Measurements from ENCODE around the gene ABCG1.

ABCG1 gene

DNA sequence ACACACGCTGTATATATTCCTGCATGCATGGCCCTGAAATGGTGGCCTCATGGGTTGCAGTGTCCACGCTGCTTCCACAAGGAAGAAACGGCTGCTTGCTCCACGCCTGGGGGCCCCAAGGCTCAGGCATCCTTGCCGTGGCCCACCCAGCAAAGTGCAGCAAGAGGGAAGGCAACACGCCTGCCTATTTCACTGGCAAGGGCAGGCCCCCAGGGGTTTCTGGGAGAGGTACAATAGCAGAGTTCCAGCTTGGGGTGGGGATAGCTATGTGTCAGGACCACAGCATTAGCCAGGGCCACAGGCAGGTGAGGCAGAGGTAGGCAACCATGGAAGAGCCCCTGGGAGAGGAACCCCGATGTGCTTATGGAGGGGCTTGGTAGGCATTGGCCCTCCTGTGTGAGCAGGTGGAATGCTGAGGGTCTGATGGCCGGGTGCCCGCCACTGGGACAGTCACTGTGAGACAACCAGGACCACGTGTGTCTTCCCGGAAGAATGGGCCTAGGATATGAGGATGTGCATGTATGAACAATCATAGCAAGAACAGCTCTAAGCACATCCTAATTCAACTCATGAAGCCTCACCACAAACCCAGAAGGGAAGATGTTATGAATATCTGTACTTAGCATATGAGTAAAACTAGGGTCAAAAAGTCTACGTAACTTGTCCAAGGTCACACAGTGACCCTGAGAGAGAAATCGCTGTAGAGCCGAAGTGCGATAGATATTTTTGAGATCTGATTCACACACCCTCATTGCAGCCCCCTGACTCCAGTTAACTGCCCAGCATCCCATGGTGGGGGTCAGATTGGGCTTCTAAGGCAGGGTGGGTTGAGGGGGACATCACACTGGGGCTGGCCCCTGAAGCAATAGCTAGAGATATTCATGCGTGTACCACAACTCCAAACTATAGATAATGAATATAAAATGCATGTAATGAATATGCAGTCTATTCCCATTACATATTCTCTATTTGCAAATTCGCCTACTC is 120.1 kb downstream of the ABCG1 start:
- no peak for TF ChIP-seq EZH2 (IDR thresholded peaks at IDR 0.05; ENCODE audit: borderline replicate concordance, low read length)
- TF ChIP-seq, protein P1, sequence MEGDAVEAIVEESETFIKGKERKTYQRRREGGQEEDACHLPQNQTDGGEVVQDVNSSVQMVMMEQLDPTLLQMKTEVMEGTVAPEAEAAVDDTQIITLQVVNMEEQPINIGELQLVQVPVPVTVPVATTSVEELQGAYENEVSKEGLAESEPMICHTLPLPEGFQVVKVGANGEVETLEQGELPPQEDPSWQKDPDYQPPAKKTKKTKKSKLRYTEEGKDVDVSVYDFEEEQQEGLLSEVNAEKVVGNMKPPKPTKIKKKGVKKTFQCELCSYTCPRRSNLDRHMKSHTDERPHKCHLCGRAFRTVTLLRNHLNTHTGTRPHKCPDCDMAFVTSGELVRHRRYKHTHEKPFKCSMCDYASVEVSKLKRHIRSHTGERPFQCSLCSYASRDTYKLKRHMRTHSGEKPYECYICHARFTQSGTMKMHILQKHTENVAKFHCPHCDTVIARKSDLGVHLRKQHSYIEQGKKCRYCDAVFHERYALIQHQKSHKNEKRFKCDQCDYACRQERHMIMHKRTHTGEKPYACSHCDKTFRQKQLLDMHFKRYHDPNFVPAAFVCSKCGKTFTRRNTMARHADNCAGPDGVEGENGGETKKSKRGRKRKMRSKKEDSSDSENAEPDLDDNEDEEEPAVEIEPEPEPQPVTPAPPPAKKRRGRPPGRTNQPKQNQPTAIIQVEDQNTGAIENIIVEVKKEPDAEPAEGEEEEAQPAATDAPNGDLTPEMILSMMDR (IDR thresholded peaks at IDR 0.05; ENCODE audit: low read length), result no peak
- H3K27me3 ChIP-seq (ENCODE audit: insufficient read depth, low read length), result peaks cover 4% of the 10 kb centered on the region; the same call in 1 of the 2 replicates
- no peak overlapping the region for H3K4me3 ChIP-seq (ENCODE audit: low read depth, low read length, poor library complexity, severe bottlenecking)
- no peak overlapping the region for H3K9ac ChIP-seq (ENCODE audit: low read length)
- no peaks in the 10 kb centered on the region for H3K4me1 ChIP-seq (ENCODE audit: insufficient read depth, low read length, severe bottlenecking)
- H2AFZ ChIP-seq (ENCODE audit: low read length), result no peak overlapping the region
- no peaks in the 10 kb centered on the region for H3K36me3 ChIP-seq (ENCODE audit: insufficient read depth, low read length)
- no peak overlapping the region for H3K4me2 ChIP-seq (ENCODE audit: low read length)
- peaks cover 4% of the 10 kb centered on the region; the same call in 1 of the 2 replicates for H3K9me3 ChIP-seq (ENCODE audit: low read length)
- no peaks in the 10 kb centered on the region for H3K79me2 ChIP-seq (ENCODE audit: insufficient read depth, low read length)
- no peaks in the 10 kb centered on the region for H3K9me2 ChIP-seq (ENCODE audit: low read depth, low read length)
- no peak overlapping the region for H3K27ac ChIP-seq (ENCODE audit: low read depth, low read length, poor library complexity, severe bottlenecking)
- no peaks in the 10 kb centered on the region for H4K20me1 ChIP-seq (ENCODE audit: insufficient read depth, low read length)
- no peaks in the 10 kb centered on the region for H3F3A ChIP-seq (ENCODE audit: insufficient read depth, low read length)

DNA sequence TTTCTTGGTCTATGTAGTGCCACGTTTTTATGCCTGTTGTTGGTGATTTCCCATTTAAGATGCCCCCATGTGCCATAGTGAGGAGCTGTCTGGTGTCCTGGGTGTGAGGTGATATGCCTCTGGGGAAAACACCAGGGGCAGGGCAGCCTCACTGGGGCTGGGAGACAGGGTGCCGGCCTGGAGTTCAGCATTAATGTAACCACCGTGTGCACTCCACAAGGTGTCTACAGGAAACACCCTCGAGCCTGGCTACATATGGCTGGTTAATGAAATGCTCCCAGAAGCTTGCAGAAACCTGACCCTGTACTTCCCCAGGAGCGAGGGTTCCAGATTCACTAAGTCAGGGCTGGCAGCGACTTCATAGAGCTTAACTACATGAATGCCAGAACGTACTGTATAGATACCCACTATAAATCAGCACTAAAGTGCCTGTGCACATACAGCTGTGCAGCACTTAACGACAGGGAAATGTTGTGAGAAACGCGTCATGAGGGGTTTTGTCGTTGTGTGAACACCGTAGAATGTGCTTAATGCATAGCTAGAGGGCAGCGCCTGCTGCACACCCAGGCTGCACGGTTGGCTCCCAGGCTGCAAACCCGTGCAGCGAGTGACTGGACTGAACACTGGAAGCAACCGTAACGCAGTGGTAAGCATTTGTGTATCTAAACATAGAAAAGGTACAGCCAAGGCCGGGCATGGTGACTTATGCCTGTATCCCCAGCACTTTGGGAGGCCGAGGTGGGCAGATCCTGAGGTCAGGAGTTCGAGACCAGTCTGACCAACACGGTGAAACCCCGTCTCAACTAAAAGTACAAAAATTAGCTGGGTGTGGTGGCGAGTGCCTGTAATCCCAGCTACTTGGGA is 121.5 kb downstream of the ABCG1 start:
- H3K9me2 ChIP-seq (ENCODE audit: low read depth, low read length), result no peaks in the 10 kb centered on the region
- no peak overlapping the region for H3K4me3 ChIP-seq (ENCODE audit: low read depth, low read length, poor library complexity, severe bottlenecking)
- no peak overlapping the region for H3K4me2 ChIP-seq (ENCODE audit: low read length)
- H4K20me1 ChIP-seq (ENCODE audit: insufficient read depth, low read length), result no peaks in the 10 kb centered on the region
- H3K9ac ChIP-seq (ENCODE audit: low read length), result no peak overlapping the region
- no peaks in the 10 kb centered on the region for H3F3A ChIP-seq (ENCODE audit: insufficient read depth, low read length)
- peaks cover 4% of the 10 kb centered on the region; the same call in 1 of the 2 replicates for H3K9me3 ChIP-seq (ENCODE audit: low read length)
- H2AFZ ChIP-seq (ENCODE audit: low read length), result no peak overlapping the region
- no peaks in the 10 kb centered on the region for H3K4me1 ChIP-seq (ENCODE audit: insufficient read depth, low read length, severe bottlenecking)
- peaks cover 4% of the 10 kb centered on the region; the same call in 1 of the 2 replicates for H3K27me3 ChIP-seq (ENCODE audit: insufficient read depth, low read length)
- no peaks in the 10 kb centered on the region for H3K79me2 ChIP-seq (ENCODE audit: insufficient read depth, low read length)
- no peaks in the 10 kb centered on the region for H3K36me3 ChIP-seq (ENCODE audit: insufficient read depth, low read length)
- no peak for TF ChIP-seq EZH2 (IDR thresholded peaks at IDR 0.05; ENCODE audit: borderline replicate concordance, low read length)
- H3K27ac ChIP-seq (ENCODE audit: low read depth, low read length, poor library complexity, severe bottlenecking), result no peak overlapping the region

GRCh38 chr21:42341776-42342542 is 123.0 kb downstream of the ABCG1 start:
- Histone ChIP-seq H3K9me3 (ENCODE audit: low read length) (peaks cover 4% of the 10 kb centered on the region; the same call in 1 of the 2 replicates), H3K9me2 (ENCODE audit: low read depth, low read length) (no peaks in the 10 kb centered on the region), H3K4me1 (ENCODE audit: insufficient read depth, low read length, severe bottlenecking) (no peaks in the 10 kb centered on the region), H4K20me1 (ENCODE audit: insufficient read depth, low read length) (no peaks in the 10 kb centered on the region), H3K9ac (ENCODE audit: low read length) (no peak overlapping the region), H3K4me2 (ENCODE audit: low read length) (no peak overlapping the region), H3K4me3 (ENCODE audit: low read depth, low read length, poor library complexity, severe bottlenecking) (no peak overlapping the region), H3K79me2 (ENCODE audit: insufficient read depth, low read length) (no peaks in the 10 kb centered on the region), H3K36me3 (ENCODE audit: insufficient read depth, low read length) (no peaks in the 10 kb centered on the region), H3F3A (ENCODE audit: insufficient read depth, low read length) (no peaks in the 10 kb centered on the region), H3K27ac (ENCODE audit: low read depth, low read length, poor library complexity, severe bottlenecking) (no peak overlapping the region), H2AFZ (ENCODE audit: low read length) (no peak overlapping the region), H3K27me3 (ENCODE audit: insufficient read depth, low read length) (peaks cover 13% of the 10 kb centered on the region; the same call in 1 of the 2 replicates)
- no peak for TF ChIP-seq EZH2 (IDR thresholded peaks at IDR 0.05; ENCODE audit: borderline replicate concordance, low read length)
- TF ChIP-seq, protein P1 (IDR thresholded peaks at IDR 0.05; ENCODE audit: low read length), result no peak

Data from OCI-LY1 (cell line).